Stimulated activated memory B cell treated with anti-CD40 and anti-IgM and Interleukin-4, amounts not matched to agents 10 μg/mL and 1 μg/mL and 100 μg/mL, for 72 hours (primary cell): ENCODE results near the gene SMG9.
"Not testable (repeated sequence)": the region's sequence is repeated elsewhere in the genome, so short reads cannot be mapped to it uniquely, and the experiment has no call there.

Source experiments
- ATAC-seq: fragments of 150-1000 bp; cut with Tn5 transposase; 2 replicates; pipeline ENCODE4 v1.10.0; 2021
- H3K27ac Mint-ChIP-seq: one replicate; pipeline ENCODE4 v1.8.0; 2022; ENCODE audit warnings: mild to moderate bottlenecking, mixed read lengths
- H3K27me3 Mint-ChIP-seq: one replicate; pipeline ENCODE4 v1.8.0; 2022; ENCODE audit warnings: mixed read lengths
- H3K36me3 Mint-ChIP-seq: one replicate; pipeline ENCODE4 v1.8.0; 2022; ENCODE audit warnings: mixed read lengths
- H3K4me1 Mint-ChIP-seq: one replicate; pipeline ENCODE4 v1.8.0; 2022; ENCODE audit warnings: mixed read lengths
- H3K4me3 Mint-ChIP-seq: one replicate; pipeline ENCODE4 v1.8.0; 2022; ENCODE audit warnings: mild to moderate bottlenecking, moderate library complexity, mixed read lengths
- H3K9me3 Mint-ChIP-seq: one replicate; pipeline ENCODE4 v1.8.0; 2022; ENCODE audit warnings: mixed read lengths

Gene SMG9

DNA sequence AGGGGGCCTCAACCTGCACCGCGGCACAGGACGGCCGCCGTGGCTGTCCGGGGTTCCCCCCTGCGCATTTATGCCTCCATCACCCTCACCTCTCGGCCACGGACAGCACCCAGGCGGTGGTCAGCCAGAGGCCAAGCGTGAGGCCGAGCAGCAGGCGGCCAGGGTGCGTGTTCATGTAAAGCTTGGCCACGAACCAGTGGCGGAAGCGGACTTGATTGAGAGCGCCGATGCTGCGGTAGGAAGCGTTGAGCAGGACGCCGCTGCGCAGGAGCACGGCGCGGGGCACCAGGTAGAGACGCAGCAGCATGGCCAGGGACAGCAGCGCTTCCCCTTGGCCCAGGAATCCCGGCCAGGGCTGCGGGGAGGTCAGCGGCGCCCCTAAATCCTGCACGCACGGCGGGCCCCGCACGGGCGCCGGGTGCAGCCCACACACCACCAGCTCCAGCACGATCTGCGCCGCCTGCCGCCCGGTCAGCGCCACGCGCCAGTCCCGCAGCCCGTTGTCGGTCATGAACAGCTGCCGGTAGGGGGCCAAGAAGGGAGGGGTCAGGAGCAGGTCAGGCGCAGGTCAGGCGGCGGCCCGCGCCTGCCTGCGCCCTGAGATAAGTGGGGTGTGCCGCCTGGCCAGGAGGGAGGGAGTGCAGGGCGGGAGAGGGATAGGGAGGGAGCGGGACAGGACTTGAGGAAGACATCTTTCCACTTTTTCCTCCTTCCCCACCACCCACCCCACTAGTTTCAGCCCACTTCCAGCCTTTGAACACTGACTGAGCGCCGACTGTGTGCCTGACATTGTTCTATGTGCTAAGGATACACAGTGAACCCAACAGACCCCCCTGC lies 19.6 kb upstream of the SMG9 start:
- H3K4me1 Mint-ChIP-seq: peaks cover 68% of the 10 kb centered on the region
- H3K27ac Mint-ChIP-seq: no peak overlapping the region
- peak; percentile 7 for ATAC-seq
- no peak overlapping the region for H3K4me3 Mint-ChIP-seq
- H3K27me3 Mint-ChIP-seq: no peaks in the 10 kb centered on the region
- no peaks in the 10 kb centered on the region for H3K9me3 Mint-ChIP-seq
- H3K36me3 Mint-ChIP-seq: peaks cover 58% of the 10 kb centered on the region

GRCh38 chr19:43773725-43774102 lies 19.0 kb upstream of the SMG9 start:
- H3K27me3 Mint-ChIP-seq: no peaks in the 10 kb centered on the region
- H3K4me1 Mint-ChIP-seq: peaks cover 68% of the 10 kb centered on the region
- peaks cover 63% of the 10 kb centered on the region for H3K36me3 Mint-ChIP-seq
- no peaks in the 10 kb centered on the region for H3K9me3 Mint-ChIP-seq
- ATAC-seq: no peak
- H3K27ac Mint-ChIP-seq: no peak overlapping the region
- no peak overlapping the region for H3K4me3 Mint-ChIP-seq

DNA sequence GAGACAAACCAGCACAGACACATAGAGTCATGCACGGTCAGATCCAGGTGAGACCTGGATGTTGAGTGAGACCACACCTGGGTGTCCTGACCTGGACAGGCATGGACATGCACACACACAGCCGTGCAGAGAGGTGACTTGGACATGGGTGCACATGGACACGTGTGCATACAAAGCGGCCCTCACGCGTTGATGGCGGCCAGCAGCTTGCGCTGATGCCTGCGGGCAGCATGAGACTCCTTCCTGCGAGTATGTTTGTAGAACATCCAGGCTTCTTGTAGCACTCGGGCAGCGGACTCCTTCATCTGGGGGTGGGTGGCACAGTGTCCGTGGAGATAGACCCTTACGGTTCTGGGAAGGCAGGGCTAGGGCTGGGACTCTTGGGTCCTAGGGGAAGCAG lies 14.5 kb upstream of the SMG9 start:
- no peaks in the 10 kb centered on the region for H3K9me3 Mint-ChIP-seq
- no peak overlapping the region for H3K4me3 Mint-ChIP-seq
- H3K4me1 Mint-ChIP-seq: peaks cover 74% of the 10 kb centered on the region
- H3K27me3 Mint-ChIP-seq: no peaks in the 10 kb centered on the region
- peaks cover 66% of the 10 kb centered on the region for H3K36me3 Mint-ChIP-seq
- H3K27ac Mint-ChIP-seq: peak overlapping the region; percentile 93
- ATAC-seq: no peak

DNA sequence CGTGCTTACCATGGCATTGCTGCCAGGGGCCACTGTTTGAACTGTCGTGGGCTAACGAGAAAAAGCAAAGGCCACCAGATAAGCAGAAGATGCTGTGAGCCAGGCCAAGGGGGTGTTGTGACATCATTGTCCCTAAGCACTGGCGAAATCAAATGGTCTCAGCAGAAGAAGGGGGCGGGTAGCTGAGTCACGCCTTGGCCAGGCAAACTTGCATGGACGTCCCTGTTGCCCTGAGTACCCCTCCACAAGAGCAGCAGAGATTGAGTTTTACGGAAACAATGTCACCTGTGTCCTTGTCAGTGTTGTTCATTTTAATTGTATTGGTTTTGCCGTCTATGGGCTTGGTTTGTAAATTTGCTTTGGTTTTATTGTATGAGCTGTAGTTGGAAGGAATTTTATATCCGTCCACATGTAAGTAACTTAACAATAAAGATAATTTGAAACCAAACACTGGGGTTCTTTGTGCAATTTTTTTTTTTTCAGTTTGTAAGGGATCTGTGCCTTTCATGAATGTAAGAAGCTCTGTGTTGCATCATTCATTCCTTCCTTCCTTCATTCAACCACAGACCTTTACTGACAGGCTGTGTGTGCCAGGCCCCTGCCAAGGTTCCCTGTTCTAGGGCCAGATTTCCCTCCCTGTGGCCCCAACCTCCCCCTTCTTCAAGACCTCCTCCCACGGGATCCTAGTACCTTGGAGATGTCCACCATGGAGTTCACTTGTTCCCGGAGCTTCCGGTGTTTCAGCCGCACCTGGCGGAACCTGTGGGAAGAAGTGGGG lies 13.7 kb upstream of the SMG9 start:
- peak overlapping the region; percentile 93 for H3K27ac Mint-ChIP-seq
- no peak for ATAC-seq
- H3K4me1 Mint-ChIP-seq: peaks cover 82% of the 10 kb centered on the region
- no peaks in the 10 kb centered on the region for H3K9me3 Mint-ChIP-seq
- H3K36me3 Mint-ChIP-seq: peaks cover 62% of the 10 kb centered on the region
- H3K4me3 Mint-ChIP-seq: no peak overlapping the region
- H3K27me3 Mint-ChIP-seq: no peaks in the 10 kb centered on the region

DNA sequence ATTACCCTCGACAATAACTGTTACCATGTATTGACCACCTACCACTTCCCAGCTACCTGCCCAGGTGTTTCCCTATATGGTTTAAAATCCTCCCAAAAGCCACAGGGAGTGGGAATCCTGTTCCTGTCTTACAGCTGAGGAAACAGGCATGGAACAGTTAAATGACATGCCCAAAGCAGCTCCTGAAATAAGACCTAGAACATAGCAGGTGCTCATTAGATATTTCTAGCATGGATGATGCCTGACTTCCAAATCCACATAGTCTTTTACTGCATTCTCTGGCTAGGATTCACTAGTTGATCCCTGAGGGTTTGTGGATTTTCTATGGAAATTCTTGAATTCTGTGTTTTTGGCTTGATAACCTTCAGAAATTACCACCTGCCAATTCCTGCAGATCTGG lies 13.1 kb upstream of the SMG9 start:
- Mint-ChIP-seq H3K36me3 (peaks cover 55% of the 10 kb centered on the region), H3K4me1 (peaks cover 84% of the 10 kb centered on the region), H3K27ac (peak overlapping the region; percentile 93), H3K9me3 (no peaks in the 10 kb centered on the region), H3K27me3 (no peaks in the 10 kb centered on the region), H3K4me3 (no peak overlapping the region)
- ATAC-seq: no peak

- no peaks in the 10 kb centered on the region for H3K9me3 Mint-ChIP-seq
- peaks cover 55% of the 10 kb centered on the region for H3K36me3 Mint-ChIP-seq
These were observed 12.6 kb upstream of the SMG9 start for GRCh38 chr19:43767316-43767715.

GRCh38 chr19:43766755-43767043 lies 11.9 kb upstream of the SMG9 start:
- H3K27me3 Mint-ChIP-seq: no peaks in the 10 kb centered on the region
- peaks cover 95% of the 10 kb centered on the region for H3K4me1 Mint-ChIP-seq
- H3K36me3 Mint-ChIP-seq: peaks cover 55% of the 10 kb centered on the region
- H3K9me3 Mint-ChIP-seq: no peaks in the 10 kb centered on the region
- ATAC-seq: no peak
- peak overlapping the region; percentile 93 for H3K27ac Mint-ChIP-seq
- peak overlapping the region; percentile 66 for H3K4me3 Mint-ChIP-seq

More at GRCh38 chr19:43767316-43767715, 12.6 kb upstream of the SMG9 start:
- no peak overlapping the region for H3K4me3 Mint-ChIP-seq
- H3K4me1 Mint-ChIP-seq: peaks cover 89% of the 10 kb centered on the region
- no peak for ATAC-seq
- H3K27me3 Mint-ChIP-seq: no peaks in the 10 kb centered on the region
- peak overlapping the region; percentile 93 for H3K27ac Mint-ChIP-seq

DNA sequence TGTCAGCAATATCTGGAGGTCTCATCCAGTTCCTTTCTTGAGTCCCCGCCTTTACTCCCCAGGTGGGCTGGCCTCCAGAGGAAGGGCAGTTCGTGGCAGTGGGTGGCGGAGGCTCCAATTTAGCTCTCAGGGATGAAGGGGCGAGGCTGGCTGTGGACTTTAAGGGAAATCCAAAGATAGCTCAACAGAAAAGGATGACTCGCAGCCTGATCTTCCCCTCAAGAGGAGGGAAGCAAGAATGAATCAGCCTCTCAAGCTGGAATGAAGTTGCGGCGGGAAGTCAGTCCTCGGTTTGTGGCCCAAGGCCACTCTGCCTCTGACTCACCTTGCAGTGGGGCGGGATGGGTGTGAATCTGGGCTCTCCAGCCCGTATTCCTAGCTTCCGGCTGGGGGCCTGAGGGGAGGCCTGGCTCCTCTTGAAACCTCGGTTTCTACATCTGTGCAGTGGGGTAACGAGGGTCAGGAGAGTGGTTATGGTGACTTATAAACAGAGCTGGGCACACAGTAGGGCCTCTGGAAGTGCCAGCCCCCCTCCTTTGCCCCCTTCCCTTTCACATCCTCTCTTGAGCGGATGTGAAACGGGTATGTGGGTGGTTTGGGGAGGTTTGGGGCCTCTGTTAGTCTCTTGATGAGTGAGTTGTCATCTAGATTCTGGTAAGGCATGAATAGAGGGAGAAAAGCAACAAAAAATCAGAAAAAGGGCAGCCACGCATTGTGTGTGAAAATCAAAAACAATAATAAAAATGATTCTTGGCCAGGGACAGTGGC lies 10.5 kb upstream of the SMG9 start:
- Mint-ChIP-seq H3K27me3 (no peaks in the 10 kb centered on the region), H3K36me3 (peaks cover 43% of the 10 kb centered on the region), H3K27ac (peak overlapping the region; percentile 93), H3K9me3 (no peaks in the 10 kb centered on the region), H3K4me1 (peaks cover 93% of the 10 kb centered on the region), H3K4me3 (peak overlapping the region; percentile 66)
- peak; percentile 93 for ATAC-seq

GRCh38 chr19:43764684-43765083 lies 9.9 kb upstream of the SMG9 start:
- peaks cover 37% of the 10 kb centered on the region for H3K36me3 Mint-ChIP-seq
- not testable (repeated sequence) for ATAC-seq, H3K27me3 Mint-ChIP-seq, H3K9me3 Mint-ChIP-seq
- H3K4me1 Mint-ChIP-seq: peaks cover 89% of the 10 kb centered on the region
- H3K27ac Mint-ChIP-seq: peak overlapping the region; percentile 93
- H3K4me3 Mint-ChIP-seq: peak overlapping the region; percentile 13

- Mint-ChIP-seq H3K27me3 (no peaks in the 10 kb centered on the region), H3K36me3 (peaks cover 25% of the 10 kb centered on the region), H3K27ac (peak overlapping the region; percentile 93), H3K9me3 (no peaks in the 10 kb centered on the region), H3K4me1 (peaks cover 90% of the 10 kb centered on the region), H3K4me3 (peak overlapping the region; percentile 4)
- ATAC-seq: peak; percentile 45
These were observed 8.7 kb upstream of the SMG9 start for GRCh38 chr19:43763473-43763939.

DNA sequence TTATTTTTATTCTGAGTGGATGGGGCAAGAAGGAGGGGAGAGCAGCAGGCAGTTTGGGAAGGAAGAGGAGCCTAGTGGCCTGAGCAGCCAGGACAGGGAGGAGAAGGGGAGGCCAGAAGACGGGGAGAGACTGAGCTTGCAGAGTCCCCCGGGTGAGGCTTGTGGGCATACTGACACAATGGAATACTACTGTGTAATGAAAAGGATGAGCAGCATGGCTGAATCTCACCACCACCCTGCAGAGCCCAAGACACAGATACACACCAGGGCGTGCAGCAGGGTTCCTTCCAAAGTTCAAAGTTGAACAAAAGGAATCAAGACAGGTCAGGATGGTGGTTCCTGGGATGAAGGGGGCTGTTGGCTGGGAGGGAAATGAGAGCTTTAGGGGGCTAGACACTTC lies 8.1 kb upstream of the SMG9 start:
- Mint-ChIP-seq H3K4me1 (peaks cover 90% of the 10 kb centered on the region), H3K27me3 (no peaks in the 10 kb centered on the region), H3K9me3 (no peaks in the 10 kb centered on the region), H3K4me3 (no peak overlapping the region), H3K27ac (peak overlapping the region; percentile 93), H3K36me3 (peaks cover 19% of the 10 kb centered on the region)
- no peak for ATAC-seq

DNA sequence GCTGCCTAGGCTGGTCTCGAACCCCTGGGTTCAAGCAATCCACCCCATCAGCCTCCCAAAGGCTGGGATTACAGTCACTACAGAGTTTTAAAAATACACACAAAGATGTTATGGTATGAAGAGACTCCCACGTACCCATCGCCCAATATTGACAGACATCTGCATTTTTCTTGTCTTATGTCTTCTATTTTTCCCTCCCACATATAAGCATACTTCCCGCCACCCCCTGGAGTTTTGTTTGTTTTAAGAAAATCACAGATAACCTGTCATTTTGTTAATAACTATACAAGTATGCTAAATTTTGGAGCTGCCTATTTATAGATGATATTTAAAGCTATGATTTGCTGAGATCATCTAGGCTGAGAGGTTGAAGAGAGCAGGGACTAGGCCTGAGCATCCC lies 6.2 kb upstream of the SMG9 start:
- Mint-ChIP-seq H3K4me3 (no peak overlapping the region), H3K4me1 (peaks cover 90% of the 10 kb centered on the region), H3K36me3 (peaks cover 6% of the 10 kb centered on the region), H3K27ac (no peak overlapping the region), H3K9me3 (no peaks in the 10 kb centered on the region), H3K27me3 (no peaks in the 10 kb centered on the region)
- ATAC-seq: no peak

DNA sequence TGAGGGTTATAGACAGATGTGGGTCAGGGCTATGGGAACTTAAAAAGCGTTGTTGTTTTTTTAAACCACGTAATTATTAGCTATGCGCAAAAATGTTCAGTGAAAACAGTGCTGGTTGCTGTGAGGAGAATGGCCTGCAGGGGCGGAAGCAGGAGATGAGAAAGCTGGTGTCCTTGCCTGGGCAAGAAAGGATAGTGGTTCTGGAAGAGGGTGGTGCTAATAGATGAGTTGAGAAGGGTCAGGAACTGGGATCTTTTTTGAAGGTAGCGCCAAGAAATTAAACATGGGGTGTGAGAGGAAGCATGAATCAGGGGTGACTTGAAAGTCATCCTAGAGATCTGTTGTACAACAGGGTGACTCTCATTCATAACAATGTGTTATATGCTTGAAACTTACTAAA lies 4.8 kb upstream of the SMG9 start:
- no peak overlapping the region for H3K4me3 Mint-ChIP-seq
- no peaks in the 10 kb centered on the region for H3K9me3 Mint-ChIP-seq
- H3K36me3 Mint-ChIP-seq: peaks cover under 1% of the 10 kb centered on the region
- no peak for ATAC-seq
- peaks cover 85% of the 10 kb centered on the region for H3K4me1 Mint-ChIP-seq
- peak overlapping the region; percentile 96 for H3K27ac Mint-ChIP-seq
- H3K27me3 Mint-ChIP-seq: no peaks in the 10 kb centered on the region

DNA sequence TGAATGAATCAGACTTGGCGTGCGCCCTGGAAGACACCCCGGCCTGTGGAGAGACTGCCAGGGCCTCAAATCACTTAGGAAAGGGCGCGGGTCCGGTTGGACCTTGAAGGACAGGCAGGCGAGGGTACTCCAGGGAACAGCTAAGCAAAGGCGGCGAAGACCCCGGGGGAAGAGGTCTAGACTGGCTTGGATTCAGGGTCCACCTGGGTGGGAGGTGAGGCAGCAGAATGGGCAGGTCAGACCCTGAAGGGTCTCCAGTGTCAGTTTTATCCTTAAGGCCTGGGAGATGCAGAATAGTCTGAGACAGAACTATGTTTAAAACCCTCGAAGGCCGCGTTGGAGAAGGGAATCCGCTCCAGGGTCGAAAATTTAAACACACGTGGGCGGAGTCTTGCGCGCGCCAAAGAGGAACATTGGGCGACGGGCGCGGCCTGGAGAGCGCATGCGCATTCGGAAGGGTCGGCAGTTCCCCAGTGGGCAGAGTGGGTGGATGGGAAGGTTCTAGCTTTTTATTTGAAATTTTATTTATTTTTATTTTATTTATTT lies 567 bp upstream of the SMG9 start:
- H3K4me3 Mint-ChIP-seq: peak overlapping the region; percentile 91
- no peaks in the 10 kb centered on the region for H3K27me3 Mint-ChIP-seq
- ATAC-seq: peak; percentile 48
- peak overlapping the region; percentile 96 for H3K27ac Mint-ChIP-seq
- peaks cover 14% of the 10 kb centered on the region for H3K36me3 Mint-ChIP-seq
- peaks cover 68% of the 10 kb centered on the region for H3K4me1 Mint-ChIP-seq
- H3K9me3 Mint-ChIP-seq: no peaks in the 10 kb centered on the region

GRCh38 chr19:43754253-43754502 lies 584 bp downstream of the SMG9 start:
- no peak for ATAC-seq
- peak overlapping the region; percentile 96 for H3K27ac Mint-ChIP-seq
- no peaks in the 10 kb centered on the region for H3K9me3 Mint-ChIP-seq
- H3K36me3 Mint-ChIP-seq: peaks cover 20% of the 10 kb centered on the region
- H3K27me3 Mint-ChIP-seq: no peaks in the 10 kb centered on the region
- peak overlapping the region; percentile 91 for H3K4me3 Mint-ChIP-seq
- H3K4me1 Mint-ChIP-seq: peaks cover 72% of the 10 kb centered on the region
